CD4-positive, CD25-positive, alpha-beta regulatory T cell (primary cell): ENCODE data around the gene CREB5. TPM values are rescaled to one million over a fixed set of nuclear protein-coding genes. Genes with fewer than 3 reads are reported as not detected.

Experiments used
- ATAC-seq, 2 donors: fragments of 150-1000 bp; cut with Tn5 transposase; one replicate each; pipeline ENCODE4 v1.10.0; 2021; ENCODE audit warnings: low read depth in 2 of 2, moderate number of reproducible peaks in 2 of 2, moderate library complexity in 1 of 2
- DNase-seq, 3 donors: peaks; one replicate each; pipeline versions ENCODE4 v3.0.0 to v3.0.0-alpha.2; 2012 to 2022; ENCODE audit warnings: mixed read lengths in 1 of 3
- H3K27ac ChIP-seq: one replicate; pipeline ENCODE4 v1.7.0; 2013; ENCODE audit warnings: mild to moderate bottlenecking, low read length; ENCODE audit not compliant: insufficient read depth, poor library complexity, severe bottlenecking
- H3K27me3 ChIP-seq: one replicate; pipeline ENCODE4 v1.7.0; 2013; ENCODE audit warnings: low read length; ENCODE audit not compliant: control insufficient read depth, insufficient read depth
- H3K36me3 ChIP-seq: one replicate; pipeline ENCODE4 v1.7.0; 2013; ENCODE audit warnings: mild to moderate bottlenecking, low read length, moderate library complexity; ENCODE audit not compliant: control insufficient read depth, insufficient read depth
- H3K4me1 ChIP-seq: 2 replicates; pipeline ENCODE4 v1.7.0; 2013; ENCODE audit warnings: mild to moderate bottlenecking, low read length; ENCODE audit not compliant: insufficient read depth, control insufficient read depth, poor library complexity, severe bottlenecking
- H3K4me3 ChIP-seq: one replicate; pipeline ENCODE4 v1.7.0; 2013; ENCODE audit warnings: low read depth, mild to moderate bottlenecking, low read length, moderate library complexity
- H3K9me3 ChIP-seq, 2 experiments: 1 replicate in 1 of 2; 2 replicates in 1 of 2; pipeline ENCODE4 v1.7.0; 2013; ENCODE audit warnings: low read length in 2 of 2, mild to moderate bottlenecking in 1 of 2, moderate library complexity in 1 of 2; ENCODE audit not compliant: control insufficient read depth in 2 of 2
- H3K27ac Mint-ChIP-seq, 3 donors: one replicate each; pipeline ENCODE4 v1.8.0; 2020 to 2022; ENCODE audit warnings: mild to moderate bottlenecking in 3 of 3, mixed read lengths in 3 of 3, moderate library complexity in 2 of 3
- H3K27me3 Mint-ChIP-seq: one replicate; pipeline ENCODE4 v1.8.0; 2022; ENCODE audit warnings: mild to moderate bottlenecking, mixed read lengths
- H3K36me3 Mint-ChIP-seq: one replicate; pipeline ENCODE4 v1.8.0; 2020; ENCODE audit warnings: mixed read lengths
- H3K4me1 Mint-ChIP-seq, 4 donors: one replicate each; pipeline ENCODE4 v1.8.0; 2020 to 2022; ENCODE audit warnings: mixed read lengths in 4 of 4, mild to moderate bottlenecking in 1 of 4
- H3K4me3 Mint-ChIP-seq, 4 donors: one replicate each; pipeline ENCODE4 v1.8.0; 2020 to 2022; ENCODE audit warnings: mild to moderate bottlenecking in 4 of 4, mixed read lengths in 4 of 4, moderate library complexity in 3 of 4
- H3K9me3 Mint-ChIP-seq, 7 donors: one replicate each; pipeline ENCODE4 v1.8.0; 2020 to 2022; ENCODE audit warnings: mixed read lengths in 7 of 7, mild to moderate bottlenecking in 3 of 7, moderate library complexity in 2 of 7
- polyA plus RNA-seq, 4 donors: library from polyadenylated mRNA; unstranded; fragments of 300-500 nt; fragmentation: Illumina TruSeq; gene quantifications; one replicate each; pipeline ENCODE4 v1.2.3, GENCODE V29; 2021
- total RNA-seq: library from RNA; stranded (reverse); gene quantifications from one replicate; pipeline ENCODE4 v1.2.3, GENCODE V29; 2022

The CREB5 gene
- total and polyA plus RNA-seq, 5 donors from 2014 or later: 1.3 TPM; not detected in 4

DNA sequence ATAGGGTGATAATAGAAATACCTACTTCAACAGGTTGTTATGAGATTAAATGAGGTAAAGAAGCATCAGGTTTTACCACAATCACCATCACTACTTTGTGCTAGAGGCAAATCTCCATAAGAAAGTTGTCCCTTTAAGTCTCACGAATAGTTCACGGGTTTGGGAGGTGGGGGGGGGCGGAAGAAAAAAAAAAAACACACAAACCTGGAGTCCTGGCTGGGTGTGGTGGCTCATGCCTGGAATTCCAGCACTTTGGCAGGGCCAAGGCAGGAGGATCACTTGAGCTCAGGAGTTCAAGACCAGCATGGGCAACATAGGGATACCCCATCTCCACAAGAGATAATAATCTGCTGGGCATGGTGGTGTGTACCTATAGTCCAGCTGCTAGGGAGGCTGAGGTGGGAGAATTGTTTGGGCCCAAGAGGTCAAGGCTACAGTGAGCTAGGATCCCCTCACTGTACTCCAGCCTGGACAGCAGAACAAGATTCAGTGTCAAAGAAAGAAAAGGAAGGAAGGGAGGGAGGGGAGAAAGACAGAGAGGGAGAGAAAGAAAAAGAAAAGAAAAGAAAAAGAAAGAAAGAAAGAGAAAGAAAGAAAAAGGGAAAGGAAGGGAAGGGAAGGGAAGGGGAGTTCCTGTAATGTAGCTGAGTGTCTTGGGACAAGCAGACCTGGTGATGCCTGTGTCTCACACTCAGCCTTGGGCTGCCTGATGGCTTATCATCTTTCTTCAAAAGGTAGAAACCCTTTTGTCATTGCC lies 231.4 kb downstream of the CREB5 start:
- Histone ChIP-seq H3K36me3 (no peaks in the 10 kb centered on the region), H3K4me3 (no peak overlapping the region), H3K27me3 (no peaks in the 10 kb centered on the region), H3K9me3 (no peaks in the 10 kb centered on the region), H3K4me1 (no peaks in the 10 kb centered on the region), H3K27ac (no peak overlapping the region)
- Mint-ChIP-seq H3K9me3 (peaks cover 0 to 4% (median 0%) of the 10 kb centered on the region in 7 donors), H3K27ac (no peak overlapping the region), H3K4me3 (no peak overlapping the region), H3K27me3 (no peaks in the 10 kb centered on the region), H3K36me3 (no peaks in the 10 kb centered on the region), H3K4me1 (no peaks in the 10 kb centered on the region)
- ATAC-seq (no peak), DNase-seq (no peak)

DNA sequence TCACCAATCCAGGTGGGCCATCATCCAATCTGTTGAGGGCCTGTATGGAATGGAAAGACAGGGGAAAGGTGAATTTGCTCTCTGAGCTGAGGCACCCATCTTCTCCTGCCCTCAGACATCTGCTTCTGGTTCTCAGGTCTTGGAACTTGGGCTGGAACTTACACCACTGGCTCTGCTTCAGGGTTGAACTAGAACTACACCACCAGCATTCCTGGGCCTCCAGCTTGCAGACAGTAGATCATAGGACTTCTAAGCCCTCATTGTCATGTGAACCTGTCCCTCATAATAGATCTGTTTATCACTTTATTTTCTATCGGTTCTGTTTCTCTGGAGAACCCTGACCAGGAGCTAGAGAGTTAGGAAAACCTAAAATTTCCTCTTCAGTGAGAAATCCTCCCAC lies 233.5 kb downstream of the CREB5 start:
- Mint-ChIP-seq H3K9me3 (peaks cover 0 to 2% (median 0%) of the 10 kb centered on the region in 7 donors), H3K4me3 (no peak overlapping the region), H3K36me3 (no peaks in the 10 kb centered on the region), H3K27ac (no peak overlapping the region), H3K27me3 (no peaks in the 10 kb centered on the region), H3K4me1 (no peaks in the 10 kb centered on the region)
- H3K27ac ChIP-seq: no peak overlapping the region
- H3K27me3 ChIP-seq: no peaks in the 10 kb centered on the region
- no peak for ATAC-seq
- DNase-seq: no peak
- no peaks in the 10 kb centered on the region for H3K36me3 ChIP-seq
- H3K4me1 ChIP-seq: no peaks in the 10 kb centered on the region
- H3K9me3 ChIP-seq: no peaks in the 10 kb centered on the region
- no peak overlapping the region for H3K4me3 ChIP-seq

DNA sequence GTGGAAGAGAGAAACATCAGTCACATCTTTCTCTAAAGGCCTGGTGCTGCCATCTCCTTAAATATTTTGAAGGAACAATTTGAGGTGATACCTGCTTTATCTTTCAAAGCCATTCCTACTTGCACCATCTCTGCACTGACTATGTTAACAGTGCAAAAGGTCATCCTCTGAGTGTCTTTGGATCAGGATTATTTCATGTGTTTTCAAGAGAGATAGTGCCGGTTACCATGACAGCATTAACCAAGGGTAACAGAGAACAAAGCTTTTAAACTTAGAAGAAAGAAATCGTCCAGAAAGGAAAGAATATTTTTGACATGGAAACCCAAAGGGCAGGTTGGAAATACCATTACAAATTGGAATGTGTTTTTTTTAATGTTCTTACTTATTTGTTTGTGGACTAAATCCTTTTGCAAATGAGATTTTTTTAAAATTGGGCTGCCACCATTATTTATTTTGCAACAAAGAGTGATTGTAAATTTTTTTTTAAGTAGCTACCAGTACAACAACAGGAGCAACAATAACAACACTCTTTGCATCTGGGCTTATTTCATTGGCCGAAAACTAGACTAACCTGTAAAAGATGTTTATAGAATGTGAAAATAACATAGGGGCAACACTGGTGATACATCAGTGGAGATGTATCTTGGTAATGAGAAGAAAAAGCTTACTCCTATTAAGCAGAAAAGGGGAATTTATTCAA lies 234.2 kb downstream of the CREB5 start:
- no peaks in the 10 kb centered on the region for H3K9me3 ChIP-seq
- Mint-ChIP-seq H3K36me3 (no peaks in the 10 kb centered on the region), H3K27ac (no peak overlapping the region), H3K27me3 (no peaks in the 10 kb centered on the region), H3K4me1 (no peaks in the 10 kb centered on the region), H3K9me3 (peaks cover 0 to 2% (median 0%) of the 10 kb centered on the region in 7 donors), H3K4me3 (no peak overlapping the region)
- DNase-seq (no peak), ATAC-seq (no peak)
- H3K27ac ChIP-seq: no peak overlapping the region
- no peaks in the 10 kb centered on the region for H3K4me1 ChIP-seq
- no peak overlapping the region for H3K4me3 ChIP-seq
- no peaks in the 10 kb centered on the region for H3K36me3 ChIP-seq
- H3K27me3 ChIP-seq: no peaks in the 10 kb centered on the region

DNA sequence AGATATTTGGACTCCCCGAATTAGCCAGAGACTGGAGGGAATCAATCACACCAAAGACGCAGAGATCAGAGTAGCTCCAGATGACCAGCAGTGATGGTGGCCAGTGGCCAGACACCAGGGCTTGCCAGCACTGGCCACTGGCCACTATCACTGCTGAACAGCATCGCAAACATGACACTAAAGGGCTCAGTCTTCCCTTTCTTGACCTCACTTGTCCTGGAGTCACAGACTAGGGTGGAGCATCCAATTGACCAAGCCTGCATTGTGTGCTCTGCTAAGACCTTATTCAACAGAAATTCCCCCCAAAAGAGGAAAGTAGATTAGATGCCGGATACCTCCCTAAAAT lies 234.7 kb downstream of the CREB5 start:
- Histone ChIP-seq H3K36me3 (no peaks in the 10 kb centered on the region), H3K27ac (no peak overlapping the region), H3K27me3 (no peaks in the 10 kb centered on the region), H3K9me3 (no peaks in the 10 kb centered on the region), H3K4me1 (no peaks in the 10 kb centered on the region), H3K4me3 (no peak overlapping the region)
- no peaks in the 10 kb centered on the region for H3K36me3 Mint-ChIP-seq
- no peak overlapping the region for H3K27ac Mint-ChIP-seq
- no peaks in the 10 kb centered on the region for H3K4me1 Mint-ChIP-seq
- ATAC-seq (no peak), DNase-seq (no peak)
- no peaks in the 10 kb centered on the region for H3K27me3 Mint-ChIP-seq
- H3K4me3 Mint-ChIP-seq: no peak overlapping the region
- peaks cover 0 to 2% (median 0%) of the 10 kb centered on the region in 7 donors for H3K9me3 Mint-ChIP-seq

DNA sequence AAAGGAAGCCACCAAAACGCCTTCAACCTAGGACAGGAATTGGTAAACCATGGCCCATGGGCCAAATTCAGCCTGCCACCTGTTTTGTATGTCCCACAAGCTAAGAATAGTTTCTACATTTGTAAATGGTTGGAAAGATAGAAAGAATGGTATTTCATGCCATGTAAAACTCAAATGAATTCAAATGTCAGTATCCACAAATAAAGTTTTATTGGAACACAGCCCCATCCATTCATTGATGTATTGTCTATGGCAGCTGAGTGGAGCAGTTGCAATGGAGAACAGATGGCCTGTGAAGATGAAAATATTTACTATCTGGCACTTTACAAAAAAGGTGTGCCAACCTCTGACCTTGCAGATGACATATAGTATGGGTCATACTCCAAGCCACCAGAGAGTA lies 236.9 kb downstream of the CREB5 start:
- peaks cover 0 to 2% (median 0%) of the 10 kb centered on the region in 7 donors for H3K9me3 Mint-ChIP-seq

DNA sequence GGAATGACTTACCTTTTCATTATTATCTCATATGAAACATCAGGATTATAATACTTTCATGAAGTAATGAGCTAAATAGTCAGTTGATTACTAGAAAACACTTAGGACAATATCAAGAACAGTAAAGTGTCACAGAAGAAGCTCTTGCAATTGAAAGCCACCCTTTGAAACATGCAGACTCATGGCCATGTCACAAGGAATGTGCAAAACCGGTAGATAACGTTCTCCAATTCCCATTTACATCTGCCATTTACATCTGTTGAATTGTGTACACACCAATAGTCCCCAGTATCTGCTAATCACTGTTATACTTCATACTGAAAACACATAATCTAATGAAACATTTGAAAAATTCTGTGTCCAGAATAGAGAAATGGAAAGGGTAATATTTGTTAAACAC lies 237.5 kb downstream of the CREB5 start:
- peaks cover 7% of the 10 kb centered on the region for H3K27me3 Mint-ChIP-seq
- Histone ChIP-seq H3K4me3 (no peak overlapping the region), H3K4me1 (no peaks in the 10 kb centered on the region), H3K36me3 (no peaks in the 10 kb centered on the region), H3K27ac (no peak overlapping the region), H3K9me3 (no peaks in the 10 kb centered on the region), H3K27me3 (peaks cover 1% of the 10 kb centered on the region)
- no peak overlapping the region for H3K4me3 Mint-ChIP-seq
- no peaks in the 10 kb centered on the region for H3K4me1 Mint-ChIP-seq
- peaks cover 0 to 2% (median 0%) of the 10 kb centered on the region in 7 donors for H3K9me3 Mint-ChIP-seq
- no peak for ATAC-seq
- no peak for DNase-seq
- no peak overlapping the region for H3K27ac Mint-ChIP-seq
- no peaks in the 10 kb centered on the region for H3K36me3 Mint-ChIP-seq

More for the DNA sequence above, 236.9 kb downstream of the CREB5 start:
- ATAC-seq: no peak
- Mint-ChIP-seq H3K4me1 (no peaks in the 10 kb centered on the region), H3K27ac (no peak overlapping the region), H3K27me3 (peaks cover 6% of the 10 kb centered on the region), H3K4me3 (no peak overlapping the region), H3K36me3 (no peaks in the 10 kb centered on the region)
- DNase-seq: no peak
- H3K36me3 ChIP-seq: no peaks in the 10 kb centered on the region
- no peak overlapping the region for H3K4me3 ChIP-seq
- H3K27me3 ChIP-seq: peaks cover 1% of the 10 kb centered on the region
- H3K27ac ChIP-seq: no peak overlapping the region
- H3K9me3 ChIP-seq: no peaks in the 10 kb centered on the region
- H3K4me1 ChIP-seq: no peaks in the 10 kb centered on the region

DNA sequence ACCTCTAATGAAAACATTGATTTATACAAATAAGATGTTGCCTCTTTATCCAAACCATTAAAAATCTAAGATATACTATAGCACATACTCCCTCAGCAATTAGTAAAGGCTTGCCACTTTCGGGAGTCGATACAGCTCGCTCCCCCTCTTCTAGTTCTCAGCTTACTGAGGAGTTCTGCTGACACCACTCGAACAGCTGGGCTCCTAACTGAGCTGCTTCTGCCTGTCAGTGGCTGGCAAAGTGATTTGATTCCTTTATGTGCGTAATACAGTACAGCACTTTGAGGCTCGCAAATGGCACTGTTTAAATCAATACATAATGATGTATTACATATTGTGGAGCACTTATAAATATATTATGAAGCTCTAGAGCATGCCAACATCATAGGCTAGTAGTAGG lies 241.8 kb downstream of the CREB5 start:
- ATAC-seq (no peak), DNase-seq (no peak)
- Mint-ChIP-seq H3K9me3 (peaks cover 0 to 4% (median 0%) of the 10 kb centered on the region in 7 donors), H3K4me1 (no peaks in the 10 kb centered on the region), H3K27me3 (peaks cover 7% of the 10 kb centered on the region), H3K36me3 (no peaks in the 10 kb centered on the region), H3K4me3 (no peak overlapping the region), H3K27ac (no peak overlapping the region)
- Histone ChIP-seq H3K27ac (no peak overlapping the region), H3K9me3 (peaks cover 0 to under 1% of the 10 kb centered on the region in 2 experiments), H3K4me3 (no peak overlapping the region), H3K27me3 (peaks cover 1% of the 10 kb centered on the region), H3K36me3 (no peaks in the 10 kb centered on the region), H3K4me1 (no peaks in the 10 kb centered on the region)

DNA sequence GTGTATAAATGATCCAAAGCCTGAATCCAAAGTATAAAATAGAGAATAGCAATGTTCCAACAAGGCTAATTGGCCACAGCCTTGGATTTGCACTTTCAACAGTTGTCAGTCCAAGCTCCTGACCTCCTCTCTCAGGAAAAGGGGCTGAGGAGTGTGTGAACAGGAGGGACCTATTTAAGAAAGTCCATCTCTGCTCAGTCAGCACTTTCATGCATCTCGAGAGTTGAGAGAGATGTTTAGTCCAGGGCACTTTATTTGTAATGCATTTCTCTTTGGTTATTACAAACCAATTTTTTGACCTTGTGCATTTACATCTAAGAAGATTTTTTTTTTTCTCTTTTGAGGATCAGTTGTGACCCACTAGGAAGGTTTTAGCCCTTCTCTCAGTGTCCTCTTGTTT lies 244.2 kb downstream of the CREB5 start:
- Histone ChIP-seq H3K27me3 (peaks cover 1% of the 10 kb centered on the region), H3K36me3 (no peaks in the 10 kb centered on the region), H3K4me1 (no peaks in the 10 kb centered on the region), H3K9me3 (peaks cover 5 to 10% of the 10 kb centered on the region in 2 experiments), H3K4me3 (no peak overlapping the region), H3K27ac (no peak overlapping the region)
- no peak overlapping the region for H3K27ac Mint-ChIP-seq
- peaks cover 7% of the 10 kb centered on the region for H3K27me3 Mint-ChIP-seq
- ATAC-seq (no peak), DNase-seq (no peak)
- peaks cover 0 to 2% (median 0%) of the 10 kb centered on the region in 4 donors for H3K4me1 Mint-ChIP-seq
- H3K9me3 Mint-ChIP-seq: peaks cover 0 to 9% (median 2%) of the 10 kb centered on the region in 7 donors
- H3K4me3 Mint-ChIP-seq: no peak overlapping the region
- peaks cover 2% of the 10 kb centered on the region for H3K36me3 Mint-ChIP-seq
